K562 (cell line): ENCODE data around the gene CDC20B. TPM values are rescaled to one million over a fixed set of nuclear protein-coding genes. Genes with fewer than 3 reads are reported as not detected.

Experiments used
- ATAC-seq: fragments of 200-7000 bp; cut with Tn5 transposase; 3 replicates; pipeline ENCODE4 v1.9.1; 2020; ENCODE audit warnings: moderate library complexity
- BruUV-seq: library from RNA; stranded (reverse); fragments of 400-500 nt; replicated peaks from 2 replicates; lab custom pipeline; 2021; lab: Mats Ljungman, UMichigan
- CTCF ChIA-PET: fragments of 300-600 bp; formaldehyde crosslinking; extraction: SDS; loops from one replicate; lab custom pipeline; 2021; ENCODE audit warnings: low intra/inter-chr PET ratio; lab: Yijun Ruan, JAX
- POLR2A ChIA-PET: fragments of 300-600, 350-650 bp; sonication (Branson Sonifier 250); formaldehyde crosslinking; extraction: SDS; loops from one replicate; lab custom pipeline; 2021; ENCODE audit warnings: antibody characterized with exemption, inconsistent platforms; lab: Yijun Ruan, JAX
- DNase-seq, 4 experiments: peaks; one replicate each; pipeline versions ENCODE4 v3.0.0 to v3.0.0-alpha.2; 2011 to 2018; ENCODE audit warnings: low spot score in 3 of 4, mixed read lengths in 3 of 4; ENCODE audit errors: extremely low read depth in 1 of 4
- FAIRE-seq: peaks from 2 replicates; lab custom pipeline; 2011; peaks lifted over from hg19 to GRCh38; lab: Jason Lieb, UNC
- H2AFZ ChIP-seq: 2 replicates; pipeline ENCODE4 v1.6.0; 2011; ENCODE audit warnings: low read depth, low read length, control low read depth, inconsistent platforms
- H3K27ac ChIP-seq: fragments of 200-600 bp; 3 replicates; pipeline ENCODE4 v1.8.0; 2011; ENCODE audit warnings: low read depth, mild to moderate bottlenecking, control low read depth, inconsistent platforms, low read length, moderate library complexity, mixed read lengths; ENCODE audit errors: extremely low read depth
- H3K27me3 ChIP-seq, 2 experiments: fragments of 300-600 bp in 1 of 2; 2 replicates in 1 of 2; 3 replicates in 1 of 2; pipeline versions ENCODE4 v1.6.0 to v1.8.0; 2011; ENCODE audit warnings: inconsistent platforms in 2 of 2, low read length in 2 of 2, mild to moderate bottlenecking in 1 of 2, mixed read lengths in 1 of 2, moderate library complexity in 1 of 2; ENCODE audit not compliant: control insufficient read depth in 2 of 2, insufficient read depth in 2 of 2
- H3K36me3 ChIP-seq: fragments of 300-600 bp; 3 replicates; pipeline ENCODE4 v1.8.0; 2011; ENCODE audit warnings: mild to moderate bottlenecking, low read length, inconsistent platforms; ENCODE audit not compliant: control insufficient read depth, insufficient read depth
- H3K4me1 ChIP-seq, 2 experiments: fragments of 200-600 bp in 1 of 2; replicated peaks in 1 of 2; 2 replicates in 1 of 2; 3 replicates in 1 of 2; pipeline versions ENCODE4 v1.5.1 to v1.8.0; 2011; ENCODE audit warnings: inconsistent platforms in 2 of 2, low read length in 2 of 2, mild to moderate bottlenecking in 1 of 2, mixed read lengths in 1 of 2, moderate library complexity in 1 of 2; ENCODE audit not compliant: control insufficient read depth in 2 of 2, insufficient read depth in 2 of 2
- H3K4me2 ChIP-seq: 2 replicates; pipeline ENCODE4 v1.6.1; 2011; ENCODE audit warnings: low read length, control low read depth, inconsistent platforms, mixed read lengths; ENCODE audit not compliant: insufficient read depth
- H3K4me3 ChIP-seq: fragments of 200-600 bp; sonication (generic), shearing (Covaris generic); 2 replicates; pipeline ENCODE4 v1.5.1; 2016; ENCODE audit warnings: control low read depth, inconsistent platforms
- H3K79me2 ChIP-seq: fragments of 200-600 bp; 3 replicates; pipeline ENCODE4 v1.8.0; 2011; ENCODE audit warnings: low read length, inconsistent platforms; ENCODE audit not compliant: control insufficient read depth, insufficient read depth
- H3K9ac ChIP-seq, 2 experiments: 2 replicates each; pipeline versions ENCODE4 v1.6.0 to v1.6.1; 2011; ENCODE audit warnings: low read depth in 2 of 2, low read length in 2 of 2, control low read depth in 1 of 2, inconsistent platforms in 1 of 2, mild to moderate bottlenecking in 1 of 2, mixed read lengths in 1 of 2; ENCODE audit not compliant: insufficient read depth in 1 of 2
- H3K9me1 ChIP-seq: one replicate; pipeline ENCODE4 v1.6.0; 2011; ENCODE audit warnings: inconsistent platforms, mild to moderate bottlenecking, low read length, moderate library complexity; ENCODE audit not compliant: control insufficient read depth, insufficient read depth
- H3K9me3 ChIP-seq: replicated peaks from 2 replicates; pipeline ENCODE4 v1.5.1; 2011; ENCODE audit warnings: low read depth, low read length, inconsistent platforms; ENCODE audit not compliant: control insufficient read depth, insufficient read depth
- H4K20me1 ChIP-seq: replicated peaks from 2 replicates; pipeline ENCODE4 v1.6.1; 2011; ENCODE audit warnings: low read length, inconsistent platforms, mixed read lengths; ENCODE audit not compliant: control insufficient read depth, insufficient read depth
- HEY1 ChIP-seq: fragments of 250-450 bp; sonication (Bioruptor Pico); IDR thresholded peaks from 2 replicates; pipeline ENCODE4 v1.5.0; 2020; ENCODE audit warnings: mild to moderate bottlenecking, moderate library complexity, borderline replicate concordance
- ILF3 ChIP-seq: fragments of 450-650 bp; IDR thresholded peaks from 2 replicates; pipeline ENCODE4 v1.6.1; 2018; ENCODE audit warnings: antibody characterized with exemption, mild to moderate bottlenecking, moderate library complexity, borderline replicate concordance
- ZNF217 ChIP-seq: sonication (generic); formaldehyde crosslinking; IDR thresholded peaks from 2 replicates; pipeline ENCODE4 v1.8.0; 2022; ENCODE audit warnings: mild to moderate bottlenecking, missing genetic modification reagents
- WGBS: fragments of 100-300 bp; shearing (Covaris generic); methylation state at CpG from one replicate; pipeline ENCODE4 v1.1.6; 2016; ENCODE audit warnings: low coverage, mixed read lengths; ENCODE audit not compliant: insufficient coverage; ENCODE audit errors: missing lambda C conversion rate; 5-methylcytosine and 5-hydroxymethylcytosine counted together
- in situ Hi-C: fragments of 300-500 bp; cut with MboI; formaldehyde crosslinking; loops from 4 replicates; pipeline ENCODE4 v1.15.0; 2018; ENCODE audit warnings: inconsistent platforms, mixed read lengths
- intact Hi-C: fragments of 100-400 bp; cut with micrococcal nuclease; formaldehyde crosslinking; loops from 2 replicates; pipeline ENCODE4 v1.14.2; 2022
- polyA plus RNA-seq, 8 experiments: library from polyadenylated mRNA; depleted of rRNA in 4 of 8; stranded (reverse) in 5 of 8; unstranded in 3 of 8; fragments of >200 nt; fragmentation: Nextera tagmentation in 2 of 8; fragmentation: Illumina TruSeq in 1 of 8; extraction: Ambion mirVana in 2 of 8; extraction: Trizol in 1 of 8; gene quantifications; 2 replicates each; pipeline versions ENCODE4 v1.2.1 to v1.2.3, GENCODE V29; 2011 to 2014; ENCODE audit warnings: inconsistent platforms in 1 of 8, missing spikeins in 1 of 8
- total RNA-seq, 7 experiments: library from RNA; depleted of rRNA in 6 of 7; stranded (reverse); fragments of >200 nt in 6 of 7; fragmentation: Illumina TruSeq in 2 of 7; extraction: Trizol in 2 of 7; gene quantifications; 2 replicates each; pipeline versions ENCODE4 v1.2.1 to v1.2.3, GENCODE V29; 2011 to 2021; ENCODE audit warnings: low replicate concordance in 1 of 7
- TF ChIP-seq, protein P1 (sequence below): fragments of 250-450 bp; sonication (Bioruptor Pico); IDR thresholded peaks from 2 replicates; pipeline ENCODE4 v1.9.0; 2021; ENCODE audit warnings: mild to moderate bottlenecking, inconsistent platforms
- TF ChIP-seq, protein P2 (sequence below): fragments of 450-650 bp; formaldehyde crosslinking; IDR thresholded peaks from 2 replicates; pipeline ENCODE4 v1.4.0; 2020; ENCODE audit warnings: mild to moderate bottlenecking, mixed read lengths
- TF ChIP-seq, protein P3 (sequence below): sonication (generic); formaldehyde crosslinking; IDR thresholded peaks from 2 replicates; pipeline ENCODE4 v1.4.0; 2020; ENCODE audit warnings: mild to moderate bottlenecking, missing genetic modification reagents
- TF ChIP-seq, protein P4 (sequence below): IDR thresholded peaks from 3 replicates; pipeline ENCODE4 v1.6.1; 2011; ENCODE audit warnings: borderline replicate concordance, mild to moderate bottlenecking, moderate library complexity; ENCODE audit not compliant: insufficient read length; ENCODE audit errors: extremely low read depth

The CDC20B gene
- total and polyA plus RNA-seq, 9 of the 15 experiments (the other 6 are each of a cell fraction or from before 2014, with no cell fraction given): 0.04 TPM; not detected in 8

DNA sequence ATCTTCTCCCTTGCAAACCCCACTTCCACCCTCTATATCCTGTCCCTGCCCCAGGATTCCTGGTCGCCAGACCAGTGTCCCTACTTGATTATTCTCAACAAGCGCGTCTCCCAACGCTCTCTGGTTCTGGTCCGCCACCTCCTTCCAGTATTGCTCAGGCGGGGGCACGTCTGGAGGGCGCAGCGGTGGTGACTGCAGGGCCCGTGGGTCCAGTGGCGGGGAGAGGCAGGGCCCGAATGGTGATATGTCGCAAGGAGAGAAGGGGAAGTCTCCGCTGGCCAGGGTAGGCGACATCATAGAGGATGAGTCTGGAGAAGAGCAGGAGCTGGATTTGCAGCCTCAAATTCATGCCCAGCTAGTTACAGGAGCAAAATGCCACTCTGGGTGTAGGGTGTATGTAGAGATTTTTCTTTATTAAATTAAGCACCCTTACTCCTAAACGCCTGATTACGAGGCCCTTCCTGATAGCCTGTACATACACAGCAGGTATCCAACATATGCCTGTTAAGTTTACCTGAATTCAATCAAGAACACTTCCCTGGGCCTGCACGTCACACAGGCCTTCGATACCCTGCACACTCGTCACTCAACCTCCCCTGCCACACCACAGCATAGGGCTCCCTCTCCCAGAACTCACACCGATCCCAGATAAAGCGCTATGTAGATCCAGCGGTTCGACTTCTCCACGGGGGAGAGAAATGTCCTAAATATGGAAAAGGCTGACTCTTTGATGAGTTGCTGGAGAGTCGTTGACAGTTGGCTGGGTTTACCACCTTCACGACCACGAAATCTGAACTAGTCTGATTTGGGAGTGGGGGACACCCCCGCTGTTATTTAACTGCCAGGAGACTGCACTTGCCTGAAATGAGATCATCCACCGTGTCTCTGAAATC lies 49.4 kb upstream of the CDC20B start (continued):
- TF ChIP-seq HEY1 (CRISPR knock-in tag): no peak
- TF ChIP-seq ILF3: no peak
- TF ChIP-seq, protein P1, sequence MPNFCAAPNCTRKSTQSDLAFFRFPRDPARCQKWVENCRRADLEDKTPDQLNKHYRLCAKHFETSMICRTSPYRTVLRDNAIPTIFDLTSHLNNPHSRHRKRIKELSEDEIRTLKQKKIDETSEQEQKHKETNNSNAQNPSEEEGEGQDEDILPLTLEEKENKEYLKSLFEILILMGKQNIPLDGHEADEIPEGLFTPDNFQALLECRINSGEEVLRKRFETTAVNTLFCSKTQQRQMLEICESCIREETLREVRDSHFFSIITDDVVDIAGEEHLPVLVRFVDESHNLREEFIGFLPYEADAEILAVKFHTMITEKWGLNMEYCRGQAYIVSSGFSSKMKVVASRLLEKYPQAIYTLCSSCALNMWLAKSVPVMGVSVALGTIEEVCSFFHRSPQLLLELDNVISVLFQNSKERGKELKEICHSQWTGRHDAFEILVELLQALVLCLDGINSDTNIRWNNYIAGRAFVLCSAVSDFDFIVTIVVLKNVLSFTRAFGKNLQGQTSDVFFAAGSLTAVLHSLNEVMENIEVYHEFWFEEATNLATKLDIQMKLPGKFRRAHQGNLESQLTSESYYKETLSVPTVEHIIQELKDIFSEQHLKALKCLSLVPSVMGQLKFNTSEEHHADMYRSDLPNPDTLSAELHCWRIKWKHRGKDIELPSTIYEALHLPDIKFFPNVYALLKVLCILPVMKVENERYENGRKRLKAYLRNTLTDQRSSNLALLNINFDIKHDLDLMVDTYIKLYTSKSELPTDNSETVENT (CRISPR knock-in tag): no peak

DNA sequence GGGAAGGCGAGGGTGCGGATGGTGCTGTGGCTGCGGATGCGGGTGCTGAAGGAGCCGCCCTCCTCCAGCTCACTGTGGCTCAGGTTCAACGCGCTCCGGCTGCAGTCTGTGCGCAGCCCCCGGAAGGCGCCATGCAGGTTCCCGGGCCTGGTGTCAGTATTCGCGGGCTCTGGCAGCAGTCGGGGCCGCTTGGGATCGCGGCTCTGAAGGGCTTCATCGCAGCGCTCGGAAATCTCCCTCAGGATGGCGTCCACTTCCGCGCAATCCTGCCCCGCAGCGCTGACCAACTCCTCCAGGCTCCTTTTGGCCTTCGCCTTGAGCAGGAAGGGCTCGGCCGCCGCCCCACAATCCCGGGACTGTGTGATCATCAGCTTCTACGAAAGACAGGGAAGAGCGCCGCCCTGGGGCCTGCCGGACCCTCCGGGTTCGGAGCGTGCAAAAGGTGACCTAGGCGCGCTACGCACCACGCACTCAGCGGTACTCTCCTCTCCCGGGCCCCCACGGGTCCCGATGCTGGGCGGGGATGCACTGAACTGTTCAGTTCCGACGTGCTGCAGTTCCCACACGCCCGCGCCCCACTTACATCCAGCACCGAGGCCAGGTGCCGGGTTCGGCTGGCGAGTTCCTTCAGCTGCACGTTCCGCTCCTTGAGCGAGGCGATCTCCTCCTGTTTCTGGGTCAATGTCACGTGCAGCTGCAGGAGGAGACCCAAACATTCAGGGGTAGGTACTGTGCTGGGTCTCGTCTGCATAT lies 47.6 kb upstream of the CDC20B start:
- Histone ChIP-seq H3K9me1 (no peaks in the 10 kb centered on the region), H4K20me1 (no peaks in the 10 kb centered on the region), H2AFZ (no peak overlapping the region), H3K4me2 (no peak overlapping the region), H3K36me3 (no peaks in the 10 kb centered on the region), H3K27me3 (peaks cover 0 to 14% of the 10 kb centered on the region in 2 experiments; a peak in 2 of 5 replicates), H3K4me1 (peaks cover 0 to 13% of the 10 kb centered on the region in 2 experiments; a peak in 2 of 5 replicates), H3K9ac (no peak overlapping the region), H3K79me2 (no peaks in the 10 kb centered on the region), H3K27ac (no peak overlapping the region), H3K9me3 (no peaks in the 10 kb centered on the region), H3K4me3 (no peak overlapping the region)
- CTCF ChIA-PET: no interaction called here
- in situ Hi-C loops: no loop called here
- DNase-seq: no peak
- 70% methylated on average over 32 of the region's 62 CpGs for WGBS
- ATAC-seq: no peak
- POLR2A ChIA-PET: interaction anchor here (0.6 kb wide), 1 partner anchor 91 kb away, joined by 3 read pairs; no protein-coding TSS in a partner anchor
- FAIRE-seq: no peak
- intact Hi-C loops: no loop called here
- BruUV-seq: no TSS peak
- TF ChIP-seq HEY1 (CRISPR knock-in tag) (no peak), ZNF217 (no peak)
- TF ChIP-seq, protein P2, sequence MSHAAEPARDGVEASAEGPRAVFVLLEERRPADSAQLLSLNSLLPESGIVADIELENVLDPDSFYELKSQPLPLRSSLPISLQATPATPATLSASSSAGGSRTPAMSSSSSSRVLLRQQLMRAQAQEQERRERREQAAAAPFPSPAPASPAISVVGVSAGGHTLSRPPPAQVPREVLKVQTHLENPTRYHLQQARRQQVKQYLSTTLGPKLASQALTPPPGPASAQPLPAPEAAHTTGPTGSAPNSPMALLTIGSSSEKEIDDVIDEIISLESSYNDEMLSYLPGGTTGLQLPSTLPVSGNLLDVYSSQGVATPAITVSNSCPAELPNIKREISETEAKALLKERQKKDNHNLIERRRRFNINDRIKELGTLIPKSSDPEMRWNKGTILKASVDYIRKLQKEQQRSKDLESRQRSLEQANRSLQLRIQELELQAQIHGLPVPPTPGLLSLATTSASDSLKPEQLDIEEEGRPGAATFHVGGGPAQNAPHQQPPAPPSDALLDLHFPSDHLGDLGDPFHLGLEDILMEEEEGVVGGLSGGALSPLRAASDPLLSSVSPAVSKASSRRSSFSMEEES: no peak
- TF ChIP-seq, protein P3, sequence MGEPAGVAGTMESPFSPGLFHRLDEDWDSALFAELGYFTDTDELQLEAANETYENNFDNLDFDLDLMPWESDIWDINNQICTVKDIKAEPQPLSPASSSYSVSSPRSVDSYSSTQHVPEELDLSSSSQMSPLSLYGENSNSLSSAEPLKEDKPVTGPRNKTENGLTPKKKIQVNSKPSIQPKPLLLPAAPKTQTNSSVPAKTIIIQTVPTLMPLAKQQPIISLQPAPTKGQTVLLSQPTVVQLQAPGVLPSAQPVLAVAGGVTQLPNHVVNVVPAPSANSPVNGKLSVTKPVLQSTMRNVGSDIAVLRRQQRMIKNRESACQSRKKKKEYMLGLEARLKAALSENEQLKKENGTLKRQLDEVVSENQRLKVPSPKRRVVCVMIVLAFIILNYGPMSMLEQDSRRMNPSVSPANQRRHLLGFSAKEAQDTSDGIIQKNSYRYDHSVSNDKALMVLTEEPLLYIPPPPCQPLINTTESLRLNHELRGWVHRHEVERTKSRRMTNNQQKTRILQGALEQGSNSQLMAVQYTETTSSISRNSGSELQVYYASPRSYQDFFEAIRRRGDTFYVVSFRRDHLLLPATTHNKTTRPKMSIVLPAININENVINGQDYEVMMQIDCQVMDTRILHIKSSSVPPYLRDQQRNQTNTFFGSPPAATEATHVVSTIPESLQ: no peak
- TF ChIP-seq, protein P4, sequence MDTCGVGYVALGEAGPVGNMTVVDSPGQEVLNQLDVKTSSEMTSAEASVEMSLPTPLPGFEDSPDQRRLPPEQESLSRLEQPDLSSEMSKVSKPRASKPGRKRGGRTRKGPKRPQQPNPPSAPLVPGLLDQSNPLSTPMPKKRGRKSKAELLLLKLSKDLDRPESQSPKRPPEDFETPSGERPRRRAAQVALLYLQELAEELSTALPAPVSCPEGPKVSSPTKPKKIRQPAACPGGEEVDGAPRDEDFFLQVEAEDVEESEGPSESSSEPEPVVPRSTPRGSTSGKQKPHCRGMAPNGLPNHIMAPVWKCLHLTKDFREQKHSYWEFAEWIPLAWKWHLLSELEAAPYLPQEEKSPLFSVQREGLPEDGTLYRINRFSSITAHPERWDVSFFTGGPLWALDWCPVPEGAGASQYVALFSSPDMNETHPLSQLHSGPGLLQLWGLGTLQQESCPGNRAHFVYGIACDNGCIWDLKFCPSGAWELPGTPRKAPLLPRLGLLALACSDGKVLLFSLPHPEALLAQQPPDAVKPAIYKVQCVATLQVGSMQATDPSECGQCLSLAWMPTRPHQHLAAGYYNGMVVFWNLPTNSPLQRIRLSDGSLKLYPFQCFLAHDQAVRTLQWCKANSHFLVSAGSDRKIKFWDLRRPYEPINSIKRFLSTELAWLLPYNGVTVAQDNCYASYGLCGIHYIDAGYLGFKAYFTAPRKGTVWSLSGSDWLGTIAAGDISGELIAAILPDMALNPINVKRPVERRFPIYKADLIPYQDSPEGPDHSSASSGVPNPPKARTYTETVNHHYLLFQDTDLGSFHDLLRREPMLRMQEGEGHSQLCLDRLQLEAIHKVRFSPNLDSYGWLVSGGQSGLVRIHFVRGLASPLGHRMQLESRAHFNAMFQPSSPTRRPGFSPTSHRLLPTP: no peak
